ENCODE measurements around the gene CNN1. TPM values are rescaled to one million over a fixed set of nuclear protein-coding genes. Genes with fewer than 3 reads are reported as not detected.

CNN1 gene
- polyA plus RNA-seq, 1 of the 3 experiments (the other 2 are of a cell fraction), result 4.6 TPM

DNA sequence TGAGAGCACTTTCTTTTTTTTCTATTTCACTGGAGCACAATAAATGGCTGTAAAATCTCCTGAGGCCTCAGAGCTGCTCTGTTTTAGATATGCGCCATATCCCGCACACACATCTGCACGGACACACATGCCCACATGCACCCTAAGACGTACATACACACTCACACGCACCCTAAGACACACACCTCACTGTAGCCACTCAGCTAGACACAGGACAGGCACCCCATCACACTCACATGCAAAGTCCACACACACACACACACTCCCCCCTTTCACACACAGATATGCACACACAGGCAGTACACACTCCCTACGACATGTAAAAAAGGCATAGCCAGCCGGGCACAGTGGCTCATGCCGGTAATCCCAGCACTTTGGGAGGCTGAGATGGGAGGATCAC is 11.6 kb downstream of the CNN1 start:
- DNase-seq, result no peak
- 0 out of 2 replicates have a peak, but pooled peaks cover under 1% of the 10 kb centered on the region for H4K20me1 ChIP-seq (ENCODE audit: insufficient read depth)
- peaks cover under 1 to 21% of the 10 kb centered on the region in 2 experiments for H3K36me3 ChIP-seq (replicated peaks in 1 of 2; ENCODE audit: control insufficient read depth in 1 of 2, insufficient read depth in 2 of 2, low read length in 1 of 2)
- no peaks in the 10 kb centered on the region for H3K9me3 ChIP-seq
- H3K27ac ChIP-seq (ENCODE audit: low read depth in 2 of 2, low read length in 1 of 2), result no peak overlapping the region
- H3F3A ChIP-seq (replicated peaks; ENCODE audit: insufficient read depth), result no peaks in the 10 kb centered on the region
- no peaks in the 10 kb centered on the region for H3K9me2 ChIP-seq
- 97% methylated on average over 8 of the region's 8 CpGs for WGBS (ENCODE audit: low lambda C conversion rate)
- no peak overlapping the region for H3K9ac ChIP-seq
- TF ChIP-seq SMC3 (IDR thresholded peaks at IDR 0.05; ENCODE audit: low read depth, low read length) (no peak), REST (IDR thresholded peaks at IDR 0.05; ENCODE audit: low read depth, low read length) (no peak), ZBTB33 (IDR thresholded peaks at IDR 0.05; ENCODE audit: borderline replicate concordance, low read depth) (no peak), MEF2A (IDR thresholded peaks at IDR 0.05; ENCODE audit: borderline replicate concordance, low read depth) (no peak), FOSL2 (IDR thresholded peaks at IDR 0.05; ENCODE audit: borderline replicate concordance, low read depth) (no peak), MXI1 (IDR thresholded peaks at IDR 0.05; ENCODE audit: low read depth, low read length) (no peak), EP300 (IDR thresholded peaks at IDR 0.05; ENCODE audit: borderline replicate concordance in 1 of 2, low read depth in 1 of 2, low read length in 1 of 2) (no peak), SIN3A (IDR thresholded peaks at IDR 0.05; ENCODE audit: borderline replicate concordance, low read depth, low read length) (no peak), POLR2AphosphoS5 (IDR thresholded peaks at IDR 0.05; ENCODE audit: low read depth, low read length) (no peak), ELF1 (IDR thresholded peaks at IDR 0.05) (no peak), GATA2 (CRISPR knock-in tag; IDR thresholded peaks at IDR 0.05) (no peak)
- TF ChIP-seq, protein P1, sequence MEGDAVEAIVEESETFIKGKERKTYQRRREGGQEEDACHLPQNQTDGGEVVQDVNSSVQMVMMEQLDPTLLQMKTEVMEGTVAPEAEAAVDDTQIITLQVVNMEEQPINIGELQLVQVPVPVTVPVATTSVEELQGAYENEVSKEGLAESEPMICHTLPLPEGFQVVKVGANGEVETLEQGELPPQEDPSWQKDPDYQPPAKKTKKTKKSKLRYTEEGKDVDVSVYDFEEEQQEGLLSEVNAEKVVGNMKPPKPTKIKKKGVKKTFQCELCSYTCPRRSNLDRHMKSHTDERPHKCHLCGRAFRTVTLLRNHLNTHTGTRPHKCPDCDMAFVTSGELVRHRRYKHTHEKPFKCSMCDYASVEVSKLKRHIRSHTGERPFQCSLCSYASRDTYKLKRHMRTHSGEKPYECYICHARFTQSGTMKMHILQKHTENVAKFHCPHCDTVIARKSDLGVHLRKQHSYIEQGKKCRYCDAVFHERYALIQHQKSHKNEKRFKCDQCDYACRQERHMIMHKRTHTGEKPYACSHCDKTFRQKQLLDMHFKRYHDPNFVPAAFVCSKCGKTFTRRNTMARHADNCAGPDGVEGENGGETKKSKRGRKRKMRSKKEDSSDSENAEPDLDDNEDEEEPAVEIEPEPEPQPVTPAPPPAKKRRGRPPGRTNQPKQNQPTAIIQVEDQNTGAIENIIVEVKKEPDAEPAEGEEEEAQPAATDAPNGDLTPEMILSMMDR (IDR thresholded peaks at IDR 0.05), result no peak
- H3K27me3 ChIP-seq (ENCODE audit: insufficient read depth), result no peaks in the 10 kb centered on the region
- H3K4me2 ChIP-seq, result no peak overlapping the region
- ChIA-PET POLR2A (no interaction called here), CTCF (interaction anchor here (2.0 kb wide), 1 partner anchor 14 kb away, joined by 6 read pairs; no protein-coding TSS in a partner anchor)
- no peak overlapping the region for H3K4me3 ChIP-seq (ENCODE audit: low read depth in 2 of 2, low read length in 1 of 2)
- H3K79me2 ChIP-seq (ENCODE audit: insufficient read depth), result peaks cover 10% of the 10 kb centered on the region; the same call in 1 of the 2 replicates
- no peak overlapping the region for H2AFZ ChIP-seq (ENCODE audit: low read depth)
- H3K4me1 ChIP-seq (ENCODE audit: control insufficient read depth in 1 of 2, insufficient read depth in 2 of 2, low read depth in 1 of 2, low read length in 1 of 2), result no peaks in the 10 kb centered on the region
